GM23338 (cell line): ENCODE measurements around the gene YTHDF2.

Experiments
- CREB1 ChIP-seq: fragments of 250-450 bp; sonication (Bioruptor Pico); IDR thresholded peaks from 2 replicates; pipeline ENCODE4 v1.5.0; 2020; ENCODE audit warnings: low read depth, mild to moderate bottlenecking, moderate library complexity
- EZH2 ChIP-seq: fragments of 200-600 bp; sonication (generic); IDR thresholded peaks from one replicate; pipeline ENCODE4 v1.8.0; 2017; ENCODE audit warnings: antibody characterized with exemption, mild to moderate bottlenecking, low read depth; ENCODE audit not compliant: unreplicated experiment
- EZH2phosphoT487 ChIP-seq: fragments of 200-600 bp; sonication (generic); IDR thresholded peaks from one replicate; pipeline ENCODE4 v1.8.1; 2018; ENCODE audit warnings: antibody characterized with exemption; ENCODE audit not compliant: unreplicated experiment
- JUNB ChIP-seq: IDR thresholded peaks from one replicate; pipeline ENCODE4 v1.6.1; 2016; ENCODE audit warnings: antibody characterized with exemption; ENCODE audit not compliant: unreplicated experiment
- POLR2AphosphoS5 ChIP-seq: IDR thresholded peaks from 2 replicates; pipeline ENCODE4 v1.6.1; 2016; ENCODE audit warnings: antibody characterized with exemption, low read depth
- TF ChIP-seq, protein P1 (sequence below), 2 experiments: fragments of 200-600 bp in 1 of 2; sonication (generic) in 1 of 2; conservative IDR thresholded peaks; 2 replicates each; pipeline versions ENCODE4 v1.5.1 to v1.6.1; 2016 to 2017; ENCODE audit warnings: antibody characterized with exemption in 2 of 2, low read depth in 2 of 2, mild to moderate bottlenecking in 2 of 2, moderate library complexity in 1 of 2
- TF ChIP-seq, protein P2 (sequence below): IDR thresholded peaks from 2 replicates; pipeline ENCODE4 v1.6.1; 2016; ENCODE audit warnings: antibody characterized with exemption

DNA sequence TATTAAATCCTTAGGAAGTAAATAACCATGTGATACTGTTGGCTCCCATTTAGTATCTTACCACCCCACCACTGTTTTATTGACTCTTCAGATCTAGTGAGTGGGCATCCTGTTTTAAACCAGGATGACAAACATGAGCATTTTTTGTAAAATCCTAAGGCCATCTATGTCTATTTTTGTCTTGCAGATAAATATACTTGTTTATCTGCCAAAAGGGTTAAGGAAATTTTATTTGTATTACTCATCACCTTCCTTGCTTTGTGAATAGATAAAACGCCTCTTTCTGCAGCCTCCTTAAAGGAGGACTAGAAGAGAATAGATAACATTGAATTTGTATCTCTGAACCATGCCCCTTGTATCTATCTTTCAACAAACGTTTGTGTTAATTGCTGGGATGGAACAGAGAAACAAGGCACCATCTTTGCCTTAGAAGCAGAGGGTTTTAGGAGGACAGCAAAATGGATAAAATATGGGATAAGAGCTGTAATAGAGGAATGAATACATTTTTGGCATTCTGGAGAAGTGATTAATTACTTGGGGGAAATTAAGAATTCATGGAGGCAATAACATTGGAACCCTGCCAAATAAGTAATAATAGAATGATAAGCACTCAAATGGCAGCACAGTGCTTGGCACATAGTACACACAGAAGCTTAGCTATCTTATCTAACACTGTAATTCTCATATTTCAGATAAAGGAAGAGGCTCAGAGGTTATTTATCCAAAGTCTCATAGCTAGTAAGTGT, 14.7 kb downstream of the YTHDF2 start:
- TF ChIP-seq, protein P1, sequence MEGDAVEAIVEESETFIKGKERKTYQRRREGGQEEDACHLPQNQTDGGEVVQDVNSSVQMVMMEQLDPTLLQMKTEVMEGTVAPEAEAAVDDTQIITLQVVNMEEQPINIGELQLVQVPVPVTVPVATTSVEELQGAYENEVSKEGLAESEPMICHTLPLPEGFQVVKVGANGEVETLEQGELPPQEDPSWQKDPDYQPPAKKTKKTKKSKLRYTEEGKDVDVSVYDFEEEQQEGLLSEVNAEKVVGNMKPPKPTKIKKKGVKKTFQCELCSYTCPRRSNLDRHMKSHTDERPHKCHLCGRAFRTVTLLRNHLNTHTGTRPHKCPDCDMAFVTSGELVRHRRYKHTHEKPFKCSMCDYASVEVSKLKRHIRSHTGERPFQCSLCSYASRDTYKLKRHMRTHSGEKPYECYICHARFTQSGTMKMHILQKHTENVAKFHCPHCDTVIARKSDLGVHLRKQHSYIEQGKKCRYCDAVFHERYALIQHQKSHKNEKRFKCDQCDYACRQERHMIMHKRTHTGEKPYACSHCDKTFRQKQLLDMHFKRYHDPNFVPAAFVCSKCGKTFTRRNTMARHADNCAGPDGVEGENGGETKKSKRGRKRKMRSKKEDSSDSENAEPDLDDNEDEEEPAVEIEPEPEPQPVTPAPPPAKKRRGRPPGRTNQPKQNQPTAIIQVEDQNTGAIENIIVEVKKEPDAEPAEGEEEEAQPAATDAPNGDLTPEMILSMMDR (conservative IDR thresholded peaks at IDR 0.05; ENCODE audit: low read depth in 2 of 2): no peak
- no peak for TF ChIP-seq EZH2
- no peak for TF ChIP-seq JUNB
- TF ChIP-seq CREB1 (CRISPR knock-in tag): no peak
- TF ChIP-seq EZH2phosphoT487: no peak
- TF ChIP-seq, protein P2, sequence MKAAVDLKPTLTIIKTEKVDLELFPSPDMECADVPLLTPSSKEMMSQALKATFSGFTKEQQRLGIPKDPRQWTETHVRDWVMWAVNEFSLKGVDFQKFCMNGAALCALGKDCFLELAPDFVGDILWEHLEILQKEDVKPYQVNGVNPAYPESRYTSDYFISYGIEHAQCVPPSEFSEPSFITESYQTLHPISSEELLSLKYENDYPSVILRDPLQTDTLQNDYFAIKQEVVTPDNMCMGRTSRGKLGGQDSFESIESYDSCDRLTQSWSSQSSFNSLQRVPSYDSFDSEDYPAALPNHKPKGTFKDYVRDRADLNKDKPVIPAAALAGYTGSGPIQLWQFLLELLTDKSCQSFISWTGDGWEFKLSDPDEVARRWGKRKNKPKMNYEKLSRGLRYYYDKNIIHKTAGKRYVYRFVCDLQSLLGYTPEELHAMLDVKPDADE: no peak
- TF ChIP-seq POLR2AphosphoS5: no peak
